Measurements from ENCODE around the gene KCNK2.
"Not testable (repeated sequence)": the region's sequence is repeated elsewhere in the genome, so short reads cannot be mapped to it uniquely, and the experiment has no call there.

KCNK2 gene

GRCh38 chr1:215156232-215156631 lies 73.7 kb downstream of the KCNK2 start:
- DNase-seq (ENCODE audit: low read depth) = no peak

GRCh38 chr1:215160351-215160750 lies 77.8 kb downstream of the KCNK2 start:
- DNase-seq (ENCODE audit: low read depth) = no peak

GRCh38 chr1:215163144-215163543 lies 80.6 kb downstream of the KCNK2 start:
- not testable (repeated sequence) for DNase-seq (ENCODE audit: low read depth)

GRCh38 chr1:215166886-215167285 lies 84.3 kb downstream of the KCNK2 start:
- DNase-seq (ENCODE audit: low read depth) = no peak

GRCh38 chr1:215181518-215181917 lies 99.0 kb downstream of the KCNK2 start:
- DNase-seq (ENCODE audit: low read depth) = no peak

- no peak for DNase-seq (ENCODE audit: low read depth)
Measured at GRCh38 chr1:215185067-215185620, 102.6 kb downstream of the KCNK2 start.

- DNase-seq (ENCODE audit: low read depth) = no peak
Measured at GRCh38 chr1:215188302-215188950, 105.9 kb downstream of the KCNK2 start.

- DNase-seq (ENCODE audit: low read depth) = no peak
Measured at GRCh38 chr1:215192306-215192705, 109.8 kb downstream of the KCNK2 start.

- no peak for DNase-seq (ENCODE audit: low read depth)
Measured at GRCh38 chr1:215198021-215198420, 115.5 kb downstream of the KCNK2 start.

GRCh38 chr1:215200121-215200520 lies 117.6 kb downstream of the KCNK2 start:
- no peak for DNase-seq (ENCODE audit: low read depth)

- no peak for DNase-seq (ENCODE audit: low read depth)
Measured at GRCh38 chr1:215201283-215201682, 118.7 kb downstream of the KCNK2 start.

- no peak for DNase-seq (ENCODE audit: low read depth)
Measured at GRCh38 chr1:215202868-215203267, 120.3 kb downstream of the KCNK2 start.

- no peak for DNase-seq (ENCODE audit: low read depth)
Measured at GRCh38 chr1:215210167-215210566, 127.6 kb downstream of the KCNK2 start.

GRCh38 chr1:215215846-215216245 lies 133.3 kb downstream of the KCNK2 start:
- DNase-seq (ENCODE audit: low read depth) = no peak

GRCh38 chr1:215219372-215219771 lies 136.8 kb downstream of the KCNK2 start:
- DNase-seq (ENCODE audit: low read depth) = no peak

- DNase-seq (ENCODE audit: low read depth) = no peak
Measured at GRCh38 chr1:215220346-215220745, 137.8 kb downstream of the KCNK2 start.

GRCh38 chr1:215226757-215227156 lies 144.2 kb downstream of the KCNK2 start:
- no peak for DNase-seq (ENCODE audit: low read depth)

GRCh38 chr1:215228193-215228592 lies 145.7 kb downstream of the KCNK2 start:
- DNase-seq (ENCODE audit: low read depth) = no peak

- no peak for DNase-seq (ENCODE audit: low read depth)
Measured at GRCh38 chr1:215241451-215241850, 158.9 kb downstream of the KCNK2 start.

- no peak for DNase-seq (ENCODE audit: low read depth)
Measured at GRCh38 chr1:215243345-215244054, 161.0 kb downstream of the KCNK2 start.

- no peak for DNase-seq (ENCODE audit: low read depth)
Measured at GRCh38 chr1:215250913-215251312, 168.4 kb downstream of the KCNK2 start.

- no peak for DNase-seq (ENCODE audit: low read depth)
Measured at GRCh38 chr1:215251428-215251827, 168.9 kb downstream of the KCNK2 start.

GRCh38 chr1:215252164-215252563 lies 169.6 kb downstream of the KCNK2 start:
- DNase-seq (ENCODE audit: low read depth) = no peak
